Measurements from ENCODE around the gene PRKAR2B.

The PRKAR2B gene

GRCh38 chr7:107185716-107186115 is 141.2 kb downstream of the PRKAR2B start:
- DNase-seq (ENCODE audit: low read depth in 2 of 2) = no peak

- DNase-seq (ENCODE audit: low read depth in 2 of 2) = no peak
Measured at GRCh38 chr7:107186240-107186639, 141.7 kb downstream of the PRKAR2B start.

GRCh38 chr7:107187774-107188173 is 143.3 kb downstream of the PRKAR2B start:
- DNase-seq (ENCODE audit: low read depth in 2 of 2) = no peak

- DNase-seq (ENCODE audit: low read depth in 2 of 2) = no peak
Measured at GRCh38 chr7:107190090-107190489, 145.6 kb downstream of the PRKAR2B start.

GRCh38 chr7:107194052-107194451 is 149.5 kb downstream of the PRKAR2B start:
- no peak for DNase-seq (ENCODE audit: low read depth in 2 of 2)

GRCh38 chr7:107196834-107197610 is 152.5 kb downstream of the PRKAR2B start:
- no peak for DNase-seq (ENCODE audit: low read depth in 2 of 2)

- DNase-seq (ENCODE audit: low read depth in 2 of 2) = no peak
Measured at GRCh38 chr7:107201795-107202450, 157.4 kb downstream of the PRKAR2B start.

GRCh38 chr7:107203607-107204006 is 159.1 kb downstream of the PRKAR2B start:
- DNase-seq (ENCODE audit: low read depth in 2 of 2) = no peak

GRCh38 chr7:107206136-107206535 is 161.6 kb downstream of the PRKAR2B start:
- DNase-seq (ENCODE audit: low read depth in 2 of 2) = no peak

- DNase-seq (ENCODE audit: low read depth in 2 of 2) = no peak
Measured at GRCh38 chr7:107206706-107207105, 162.2 kb downstream of the PRKAR2B start.

GRCh38 chr7:107207459-107207858 is 163.0 kb downstream of the PRKAR2B start:
- DNase-seq (ENCODE audit: low read depth in 2 of 2) = no peak

GRCh38 chr7:107208024-107208521 is 163.6 kb downstream of the PRKAR2B start:
- no peak for DNase-seq (ENCODE audit: low read depth in 2 of 2)

- no peak for DNase-seq (ENCODE audit: low read depth in 2 of 2)
Measured at GRCh38 chr7:107208563-107208962, 164.1 kb downstream of the PRKAR2B start.

- DNase-seq (ENCODE audit: low read depth in 2 of 2) = no peak
Measured at GRCh38 chr7:107209565-107209964, 165.1 kb downstream of the PRKAR2B start.

- DNase-seq (ENCODE audit: low read depth in 2 of 2) = no peak
Measured at GRCh38 chr7:107210400-107210799, 165.9 kb downstream of the PRKAR2B start.

Data from stimulated activated CD8-positive, alpha-beta memory T cell treated with anti-CD3 and anti-CD28 coated beads, Interleukin-2, amount 100 ng/mL, for 48 hours (primary cell).